IPS-18a (cell line): ENCODE measurements around the gene GABRB2.

Source experiments
- H3K27ac ChIP-seq: one replicate; pipeline ENCODE4 v1.5.1; 2013; ENCODE audit warnings: low read length
- H3K27me3 ChIP-seq: one replicate; pipeline ENCODE4 v1.6.1; 2013; ENCODE audit warnings: mild to moderate bottlenecking, low read length; ENCODE audit not compliant: control insufficient read depth, insufficient read depth
- H3K36me3 ChIP-seq: one replicate; pipeline ENCODE4 v1.6.1; 2013; ENCODE audit warnings: low read depth, low read length; ENCODE audit not compliant: control insufficient read depth
- H3K4me1 ChIP-seq: one replicate; pipeline ENCODE4 v1.6.1; 2013; ENCODE audit warnings: low read depth, low read length; ENCODE audit not compliant: control insufficient read depth
- H3K4me3 ChIP-seq: one replicate; pipeline ENCODE4 v1.5.1; 2013; ENCODE audit warnings: low read length
- H3K9ac ChIP-seq: one replicate; pipeline ENCODE4 v1.6.1; 2013; ENCODE audit warnings: mild to moderate bottlenecking, low read length, moderate library complexity
- H3K9me3 ChIP-seq: one replicate; pipeline ENCODE4 v1.6.1; 2013; ENCODE audit warnings: low read depth, low read length; ENCODE audit not compliant: control insufficient read depth

The GABRB2 gene

DNA sequence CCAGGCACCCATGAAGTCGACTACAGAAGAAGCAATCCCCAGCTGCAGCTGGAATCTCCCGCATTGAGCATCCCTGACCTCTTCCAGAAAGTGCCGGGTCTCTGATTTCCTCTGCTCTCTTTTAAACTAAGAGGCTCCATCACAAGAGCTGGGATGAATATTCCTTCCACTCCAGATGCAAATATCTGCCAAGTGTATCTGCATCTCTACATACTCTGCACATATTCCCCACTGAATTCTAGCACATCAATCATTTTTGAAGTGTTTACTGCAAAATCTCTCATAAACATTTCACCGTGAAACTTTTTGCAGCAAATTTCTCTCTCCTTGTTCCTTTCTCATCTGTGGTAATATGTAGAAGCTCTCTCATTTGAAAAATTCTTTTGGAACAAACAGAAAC is 161.5 kb downstream of the GABRB2 start:
- Histone ChIP-seq H3K9me3 (no peaks in the 10 kb centered on the region), H3K27ac (no peak overlapping the region)

DNA sequence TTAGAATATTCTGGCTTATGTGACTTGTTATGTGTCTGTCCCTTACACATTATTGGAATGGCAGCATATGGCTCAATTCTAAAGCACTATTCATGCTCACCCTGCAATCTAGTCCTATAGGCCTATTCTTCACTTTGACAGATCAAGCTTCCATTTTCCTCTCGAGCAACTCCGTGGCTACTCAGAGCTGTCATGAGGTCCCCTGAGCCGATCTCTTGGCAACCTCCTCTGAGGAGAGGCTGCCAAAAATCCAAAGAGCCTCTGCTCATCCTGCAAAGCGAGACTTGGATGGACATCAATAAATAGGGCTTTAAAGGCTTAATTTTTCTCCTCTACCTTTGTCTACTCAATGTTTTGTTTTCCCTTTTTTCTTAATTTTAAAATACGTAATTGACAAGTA is 163.8 kb downstream of the GABRB2 start:
- H3K4me3 ChIP-seq, result no peak overlapping the region
- no peak overlapping the region for H3K9ac ChIP-seq
- H3K9me3 ChIP-seq, result no peaks in the 10 kb centered on the region
- H3K36me3 ChIP-seq, result no peaks in the 10 kb centered on the region
- H3K27ac ChIP-seq, result no peak overlapping the region
- H3K27me3 ChIP-seq, result no peaks in the 10 kb centered on the region
- no peaks in the 10 kb centered on the region for H3K4me1 ChIP-seq

More for the DNA sequence above, 161.5 kb downstream of the GABRB2 start:
- Histone ChIP-seq H3K4me1 (no peaks in the 10 kb centered on the region), H3K27me3 (no peaks in the 10 kb centered on the region), H3K36me3 (no peaks in the 10 kb centered on the region), H3K9ac (no peak overlapping the region), H3K4me3 (no peak overlapping the region)

DNA sequence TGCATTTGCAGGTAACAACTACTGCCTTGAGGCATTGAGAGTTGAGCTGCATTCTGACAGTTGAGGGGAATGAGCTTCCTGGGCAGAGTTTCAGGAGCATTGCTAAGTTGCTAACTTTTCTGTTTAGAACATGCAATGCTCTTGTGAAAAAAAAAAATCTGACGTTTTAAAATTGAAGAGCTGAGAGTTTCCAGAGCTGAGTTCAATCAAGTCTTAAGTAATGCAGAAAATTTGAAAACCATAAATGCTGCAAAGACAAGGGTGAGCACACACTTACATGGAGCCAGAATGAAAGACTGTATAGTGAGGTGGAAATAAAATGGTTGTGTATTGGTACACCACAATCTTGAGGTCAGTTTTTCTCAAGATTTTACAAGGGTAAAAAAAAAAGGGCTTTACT is 166.0 kb downstream of the GABRB2 start:
- Histone ChIP-seq H3K27ac (no peak overlapping the region), H3K27me3 (no peaks in the 10 kb centered on the region), H3K4me3 (no peak overlapping the region), H3K9ac (no peak overlapping the region), H3K9me3 (no peaks in the 10 kb centered on the region), H3K36me3 (no peaks in the 10 kb centered on the region), H3K4me1 (peaks cover 1% of the 10 kb centered on the region)

DNA sequence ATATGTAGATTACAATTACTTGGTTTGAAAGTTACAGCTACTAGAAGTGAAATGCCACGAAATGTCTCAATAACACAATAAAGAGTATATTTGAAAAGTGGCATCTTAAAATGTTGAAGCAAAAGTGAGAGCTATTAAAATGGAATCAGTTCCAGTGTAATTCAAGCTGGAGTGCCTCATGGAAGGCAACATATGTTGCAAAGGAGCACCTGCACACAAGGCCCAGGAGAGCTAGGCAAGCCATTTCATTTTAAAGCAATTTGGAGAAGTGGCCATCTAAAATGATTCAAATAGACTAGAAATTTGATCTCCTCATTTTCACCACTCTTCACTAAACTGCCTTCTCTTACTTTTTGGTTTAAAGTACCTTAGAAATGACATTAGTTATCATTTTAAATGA is 167.8 kb downstream of the GABRB2 start:
- no peak overlapping the region for H3K27ac ChIP-seq
- H3K9me3 ChIP-seq, result no peaks in the 10 kb centered on the region
- H3K9ac ChIP-seq, result no peak overlapping the region
- no peaks in the 10 kb centered on the region for H3K27me3 ChIP-seq
- H3K4me3 ChIP-seq, result no peak overlapping the region
- H3K4me1 ChIP-seq, result peaks cover 8% of the 10 kb centered on the region
- H3K36me3 ChIP-seq, result no peaks in the 10 kb centered on the region

DNA sequence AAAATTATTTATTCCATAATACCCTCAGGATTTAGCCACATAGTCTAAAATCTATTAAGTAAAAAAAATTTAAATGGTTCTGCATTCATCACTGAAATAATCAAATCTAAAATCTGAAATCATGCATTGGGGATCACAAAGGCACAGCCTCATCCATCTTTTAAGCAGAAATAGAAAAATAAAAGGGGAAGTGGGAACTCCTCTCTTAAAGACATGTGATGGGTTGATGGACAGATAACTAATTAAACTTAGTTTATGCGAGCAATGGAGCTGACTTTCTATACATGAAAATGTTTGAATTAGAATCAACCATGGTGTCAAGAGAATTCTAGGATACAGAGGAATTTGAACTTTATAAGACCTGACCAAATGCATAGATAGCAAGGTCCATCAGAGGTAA is 170.5 kb downstream of the GABRB2 start:
- H3K4me3 ChIP-seq, result no peak overlapping the region
- H3K4me1 ChIP-seq, result peaks cover 13% of the 10 kb centered on the region
- no peak overlapping the region for H3K9ac ChIP-seq
- no peak overlapping the region for H3K27ac ChIP-seq
- H3K9me3 ChIP-seq, result no peaks in the 10 kb centered on the region
- no peaks in the 10 kb centered on the region for H3K27me3 ChIP-seq
- H3K36me3 ChIP-seq, result no peaks in the 10 kb centered on the region

DNA sequence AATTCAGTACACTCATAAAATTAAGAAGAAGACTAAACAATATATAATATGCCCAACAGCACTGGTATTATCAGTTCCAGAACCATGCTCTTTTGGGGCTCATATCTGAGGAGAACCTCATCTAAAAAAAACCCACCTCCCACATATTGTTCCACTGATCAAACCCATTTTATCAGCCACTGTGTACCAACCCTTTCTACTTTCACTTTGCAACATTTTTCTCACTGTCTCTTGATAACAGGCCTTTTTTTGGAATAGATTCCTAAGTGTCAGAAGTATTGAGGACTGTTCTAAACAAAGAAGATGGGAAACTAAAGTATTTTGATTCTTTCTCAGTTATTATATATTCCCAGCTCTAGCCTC is 173.2 kb downstream of the GABRB2 start:
- no peaks in the 10 kb centered on the region for H3K9me3 ChIP-seq
- H3K9ac ChIP-seq, result no peak overlapping the region
- no peak overlapping the region for H3K4me3 ChIP-seq
- H3K27me3 ChIP-seq, result no peaks in the 10 kb centered on the region
- H3K27ac ChIP-seq, result no peak overlapping the region
- peaks cover 30% of the 10 kb centered on the region for H3K4me1 ChIP-seq
- H3K36me3 ChIP-seq, result no peaks in the 10 kb centered on the region

DNA sequence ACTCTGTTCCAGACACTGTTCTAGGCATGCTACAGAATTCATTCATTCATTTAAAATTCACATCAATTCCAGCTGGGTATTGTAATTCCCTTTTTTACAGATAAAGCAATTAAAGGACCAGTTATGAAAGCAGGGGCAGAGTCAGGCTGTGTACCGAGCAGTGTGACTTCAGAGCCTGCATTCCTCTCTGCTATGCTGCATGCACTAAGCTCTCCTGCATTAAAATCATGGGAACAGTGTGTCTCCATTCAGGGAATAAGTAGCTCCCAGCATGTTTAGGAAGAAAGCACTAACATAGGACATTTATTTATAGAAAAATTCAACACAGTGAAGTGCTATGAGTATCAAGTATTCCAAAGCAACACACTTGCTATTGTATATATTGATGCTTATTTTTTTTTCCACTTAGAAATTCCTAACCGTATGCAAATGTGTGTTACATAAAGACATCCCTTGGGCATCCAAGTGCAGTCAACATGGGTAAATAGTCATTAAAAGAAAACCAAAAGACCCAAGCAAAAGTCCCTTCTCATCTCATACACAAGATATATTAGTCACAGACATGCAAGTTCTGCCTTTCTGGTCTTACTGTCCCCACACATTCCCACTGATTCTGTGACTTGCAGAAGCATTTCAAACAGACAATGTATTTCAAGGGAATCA is 173.7 kb downstream of the GABRB2 start:
- Histone ChIP-seq H3K9me3 (no peaks in the 10 kb centered on the region), H3K27ac (no peak overlapping the region)

DNA sequence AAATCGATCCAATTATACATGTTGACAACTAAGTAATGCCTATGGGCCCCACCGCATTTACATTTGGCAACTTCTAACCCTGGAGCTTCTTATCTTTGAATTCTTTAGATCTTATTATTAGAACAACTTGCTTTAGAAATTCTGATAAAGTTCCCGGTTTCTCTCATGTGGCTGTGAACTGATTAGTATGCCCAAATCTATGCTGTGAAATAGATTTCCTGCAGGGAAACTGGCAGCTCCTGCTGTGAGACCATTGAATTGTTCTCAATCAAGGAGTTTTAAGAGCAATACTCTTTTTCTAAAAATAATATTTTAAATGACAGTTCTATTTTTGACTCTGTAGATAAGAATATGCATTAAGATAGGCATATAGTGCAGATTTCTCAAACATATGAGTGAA is 177.5 kb downstream of the GABRB2 start:
- H3K9ac ChIP-seq, result no peak overlapping the region
- H3K4me3 ChIP-seq, result no peak overlapping the region
- H3K9me3 ChIP-seq, result no peaks in the 10 kb centered on the region
- no peak overlapping the region for H3K27ac ChIP-seq
- H3K4me1 ChIP-seq, result peaks cover 24% of the 10 kb centered on the region
- no peaks in the 10 kb centered on the region for H3K36me3 ChIP-seq
- H3K27me3 ChIP-seq, result no peaks in the 10 kb centered on the region

More for the DNA sequence above, 173.7 kb downstream of the GABRB2 start:
- Histone ChIP-seq H3K27me3 (no peaks in the 10 kb centered on the region), H3K4me3 (no peak overlapping the region), H3K9ac (no peak overlapping the region), H3K4me1 (peaks cover 32% of the 10 kb centered on the region), H3K36me3 (no peaks in the 10 kb centered on the region)

DNA sequence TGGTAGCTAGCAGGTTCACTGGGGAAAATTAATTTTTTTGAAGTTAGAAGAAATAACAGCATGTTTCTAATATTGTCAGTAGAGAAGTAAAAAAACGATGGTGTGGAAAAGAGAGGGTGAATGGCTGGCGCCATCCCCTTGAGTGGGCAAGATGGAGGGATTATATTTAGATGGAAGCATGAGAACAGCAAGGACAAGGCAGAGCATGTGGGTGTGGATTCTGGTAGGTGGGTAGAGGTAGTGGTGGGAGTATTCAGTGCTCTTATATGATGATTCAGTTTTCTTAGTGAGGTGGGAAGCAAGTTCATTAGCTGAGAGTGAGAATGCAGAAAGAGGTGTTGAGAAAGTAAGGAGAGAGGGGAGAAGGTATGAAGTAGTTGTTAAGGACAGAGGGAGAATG is 188.1 kb downstream of the GABRB2 start:
- Histone ChIP-seq H3K9me3 (no peaks in the 10 kb centered on the region), H3K27ac (no peak overlapping the region), H3K9ac (no peak overlapping the region), H3K36me3 (no peaks in the 10 kb centered on the region), H3K4me3 (no peak overlapping the region), H3K27me3 (no peaks in the 10 kb centered on the region), H3K4me1 (no peaks in the 10 kb centered on the region)

DNA sequence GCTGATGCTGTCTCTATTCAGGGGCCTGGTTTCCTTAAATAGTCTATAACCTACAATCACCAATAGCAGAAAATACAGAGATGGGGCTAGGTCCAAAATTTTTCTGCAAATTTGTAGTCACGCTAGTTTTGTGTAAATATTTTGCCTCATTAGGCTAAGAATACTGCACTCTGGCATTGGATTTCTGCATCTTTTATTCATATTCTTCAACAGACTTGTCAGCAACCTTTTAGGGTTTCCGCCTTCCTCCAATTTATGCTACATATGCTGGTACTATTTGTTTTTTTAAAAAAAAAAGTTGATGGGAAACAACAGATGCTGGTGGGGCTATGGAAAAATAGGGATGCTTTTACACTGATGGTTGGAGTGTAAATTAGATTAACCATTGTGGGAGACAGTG is 202.3 kb downstream of the GABRB2 start:
- Histone ChIP-seq H3K27me3 (no peaks in the 10 kb centered on the region), H3K4me1 (no peaks in the 10 kb centered on the region), H3K36me3 (no peaks in the 10 kb centered on the region), H3K9me3 (no peaks in the 10 kb centered on the region), H3K27ac (no peak overlapping the region), H3K9ac (no peak overlapping the region), H3K4me3 (no peak overlapping the region)

DNA sequence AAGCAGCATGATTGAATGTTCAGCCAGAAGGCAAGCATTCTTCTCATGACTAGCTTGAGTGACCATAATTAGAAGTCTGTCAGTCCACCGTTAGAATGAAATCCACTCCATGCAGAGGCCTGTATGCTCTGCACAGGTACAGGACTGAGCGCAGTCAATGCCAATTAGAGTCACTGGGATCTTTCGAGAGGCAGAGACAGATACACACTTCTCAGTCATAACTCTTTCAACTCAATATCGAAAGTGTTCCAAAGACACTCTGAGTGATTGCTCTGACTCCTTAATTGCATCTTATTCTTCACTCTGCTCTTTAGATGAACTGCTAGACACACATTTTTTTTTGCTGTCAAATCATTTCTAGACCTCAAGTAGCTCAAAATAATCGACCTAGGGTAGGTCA is 203.6 kb downstream of the GABRB2 start:
- Histone ChIP-seq H3K36me3 (no peaks in the 10 kb centered on the region), H3K27me3 (no peaks in the 10 kb centered on the region), H3K27ac (no peak overlapping the region)

DNA sequence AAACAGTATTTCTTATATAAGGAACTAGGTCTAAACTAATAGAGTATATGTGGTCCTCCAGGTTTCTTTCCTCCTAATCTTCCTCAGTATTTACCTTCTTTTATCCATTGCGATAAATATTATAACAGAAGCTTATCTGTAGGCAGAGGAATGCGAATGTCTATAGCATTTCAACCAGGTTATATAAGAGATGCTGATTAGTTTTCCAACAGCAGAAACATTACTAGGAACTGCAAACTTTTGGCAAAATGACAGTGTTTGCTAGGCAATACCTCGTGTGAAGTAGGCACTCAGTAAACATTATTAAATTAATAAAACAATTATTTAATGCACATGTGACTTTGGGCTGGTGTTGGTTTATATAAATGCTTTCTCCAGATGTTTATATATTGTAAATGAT is 206.5 kb downstream of the GABRB2 start:
- Histone ChIP-seq H3K27ac (no peak overlapping the region), H3K4me1 (no peaks in the 10 kb centered on the region), H3K36me3 (no peaks in the 10 kb centered on the region), H3K9ac (no peak overlapping the region), H3K27me3 (no peaks in the 10 kb centered on the region), H3K9me3 (no peaks in the 10 kb centered on the region), H3K4me3 (no peak overlapping the region)

More for the DNA sequence above, 203.6 kb downstream of the GABRB2 start:
- Histone ChIP-seq H3K4me3 (no peak overlapping the region), H3K9ac (no peak overlapping the region), H3K9me3 (no peaks in the 10 kb centered on the region), H3K4me1 (no peaks in the 10 kb centered on the region)
